ENCODE data around the gene SETDB2.
"Not testable (repeated sequence)": the region's sequence is repeated elsewhere in the genome, so short reads cannot be mapped to it uniquely, and the experiment has no call there.

The SETDB2 gene

DNA sequence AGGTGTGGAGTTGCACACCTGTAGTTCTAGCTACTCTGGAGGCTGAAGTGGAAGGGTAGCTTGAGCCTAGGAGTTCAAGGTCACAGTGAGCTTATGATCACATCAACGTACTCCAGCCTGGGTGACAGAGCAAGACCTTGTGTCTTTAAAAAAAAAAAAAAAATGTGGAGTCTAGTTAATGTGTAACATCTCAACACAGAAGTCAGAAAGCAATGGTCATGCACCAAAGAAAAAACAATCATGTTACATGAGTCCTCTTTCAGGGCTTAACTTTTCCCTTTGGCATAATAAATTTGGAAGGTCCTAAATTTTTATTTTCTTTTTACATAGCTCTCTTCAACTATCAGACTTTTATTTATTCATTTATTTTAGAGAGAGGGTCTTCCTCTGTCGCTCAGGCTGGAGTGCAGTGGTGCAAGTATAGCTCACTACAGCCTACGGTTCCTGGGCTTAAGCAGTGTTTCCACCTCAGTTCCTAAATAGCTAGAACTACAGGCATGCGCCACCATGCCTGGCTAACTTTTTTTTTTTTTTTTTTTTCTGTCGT is 22.3 kb downstream of the SETDB2 start:
- peaks cover 6% of the 10 kb centered on the region; the same call in 1 of the 2 replicates for H3K36me3 ChIP-seq (ENCODE audit: insufficient read depth, low read length)
- no peaks in the 10 kb centered on the region for H3K4me1 ChIP-seq (ENCODE audit: insufficient read depth, low read length)
- H3K9ac ChIP-seq (ENCODE audit: low read depth, low read length): no peak overlapping the region
- H3K9me3 ChIP-seq (ENCODE audit: control insufficient read depth, insufficient read depth, low read length): peaks cover 15% of the 10 kb centered on the region

DNA sequence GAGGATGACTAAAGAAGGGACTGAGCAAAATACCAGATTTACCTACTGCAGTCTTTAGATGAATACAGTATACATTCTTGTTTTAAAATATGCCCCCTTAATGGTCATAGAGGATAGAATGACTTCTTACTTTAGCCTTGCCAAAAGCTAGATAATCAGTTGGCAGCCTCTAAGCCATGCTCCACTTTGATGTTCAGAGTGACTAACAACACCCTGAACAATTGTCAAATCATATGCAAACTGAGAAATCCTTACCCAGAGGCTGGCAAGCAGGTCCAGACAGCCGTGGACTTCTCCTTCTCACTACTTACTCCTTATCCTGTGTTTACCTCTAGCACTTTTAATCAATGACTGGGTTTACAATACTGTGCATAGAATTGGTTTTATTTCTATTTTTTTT is 28.1 kb downstream of the SETDB2 start:
- H3K4me1 ChIP-seq (ENCODE audit: insufficient read depth, low read length): no peaks in the 10 kb centered on the region
- H3K9me3 ChIP-seq (ENCODE audit: control insufficient read depth, insufficient read depth, low read length): no peaks in the 10 kb centered on the region
- no peaks in the 10 kb centered on the region for H3K36me3 ChIP-seq (ENCODE audit: insufficient read depth, low read length)
- H3K9ac ChIP-seq (ENCODE audit: low read depth, low read length): no peak overlapping the region

DNA sequence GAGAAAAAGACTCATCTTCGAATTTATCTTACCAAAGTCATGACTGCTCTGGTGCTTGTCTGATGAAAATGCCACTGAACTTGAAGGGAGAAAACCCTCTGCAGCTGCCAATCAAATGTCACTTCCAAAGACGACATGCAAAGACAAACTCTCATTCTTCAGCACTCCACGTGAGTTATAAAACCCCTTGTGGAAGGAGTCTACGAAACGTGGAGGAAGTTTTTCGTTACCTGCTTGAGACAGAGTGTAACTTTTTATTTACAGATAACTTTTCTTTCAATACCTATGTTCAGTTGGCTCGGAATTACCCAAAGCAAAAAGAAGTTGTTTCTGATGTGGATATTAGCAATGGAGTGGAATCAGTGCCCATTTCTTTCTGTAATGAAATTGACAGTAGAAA is 32.5 kb downstream of the SETDB2 start:
- H3K36me3 ChIP-seq (ENCODE audit: insufficient read depth, low read length): no peaks in the 10 kb centered on the region
- H3K4me1 ChIP-seq (ENCODE audit: insufficient read depth, low read length): no peaks in the 10 kb centered on the region
- H3K9me3 ChIP-seq (ENCODE audit: control insufficient read depth, insufficient read depth, low read length): no peaks in the 10 kb centered on the region
- H3K9ac ChIP-seq (ENCODE audit: low read depth, low read length): no peak overlapping the region

DNA sequence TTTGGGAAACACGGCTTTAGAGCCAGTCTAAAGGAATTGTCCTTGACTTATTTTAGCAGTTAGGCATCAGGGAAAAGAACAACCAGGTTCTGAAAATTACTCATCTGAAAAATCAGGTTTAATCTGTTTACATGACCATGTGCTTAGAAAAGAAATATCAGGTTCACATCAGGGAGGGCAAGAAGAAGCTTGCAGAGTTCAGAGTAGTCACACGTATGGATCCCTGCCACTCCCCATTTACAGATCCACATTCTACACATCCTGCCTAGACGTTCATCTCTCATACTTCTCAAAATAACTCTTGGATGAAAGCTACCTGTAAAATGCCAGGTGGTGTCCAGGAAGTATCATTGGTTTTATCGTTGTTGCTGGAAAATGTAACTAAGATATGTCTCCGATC is 37.7 kb downstream of the SETDB2 start:
- H3K9me3 ChIP-seq (ENCODE audit: control insufficient read depth, insufficient read depth, low read length): no peaks in the 10 kb centered on the region
- no peak overlapping the region for H3K9ac ChIP-seq (ENCODE audit: low read depth, low read length)
- H3K4me1 ChIP-seq (ENCODE audit: insufficient read depth, low read length): no peaks in the 10 kb centered on the region
- H3K36me3 ChIP-seq (ENCODE audit: insufficient read depth, low read length): peaks cover 5% of the 10 kb centered on the region; the same call in 1 of the 2 replicates

DNA sequence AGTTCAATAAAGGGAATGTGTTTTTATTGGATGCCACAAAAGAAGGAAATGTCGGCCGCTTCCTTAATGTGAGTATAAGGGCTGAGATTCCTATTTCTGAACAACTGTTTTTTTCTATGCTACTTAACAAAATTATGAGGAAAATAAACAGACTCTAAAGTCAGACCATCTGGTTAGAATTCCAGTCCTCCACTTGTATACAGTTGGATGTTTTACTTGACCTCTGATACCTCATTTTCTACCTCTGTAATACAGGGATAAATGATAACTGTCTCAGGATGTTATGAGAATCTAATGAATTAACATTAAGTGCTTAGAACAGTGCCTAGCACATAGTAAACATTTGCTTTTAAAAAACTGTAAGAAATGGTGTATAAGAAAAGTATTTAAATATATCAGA is 44.5 kb downstream of the SETDB2 start:
- H3K36me3 ChIP-seq (ENCODE audit: insufficient read depth, low read length): peaks cover 5% of the 10 kb centered on the region; the same call in 1 of the 2 replicates

DNA sequence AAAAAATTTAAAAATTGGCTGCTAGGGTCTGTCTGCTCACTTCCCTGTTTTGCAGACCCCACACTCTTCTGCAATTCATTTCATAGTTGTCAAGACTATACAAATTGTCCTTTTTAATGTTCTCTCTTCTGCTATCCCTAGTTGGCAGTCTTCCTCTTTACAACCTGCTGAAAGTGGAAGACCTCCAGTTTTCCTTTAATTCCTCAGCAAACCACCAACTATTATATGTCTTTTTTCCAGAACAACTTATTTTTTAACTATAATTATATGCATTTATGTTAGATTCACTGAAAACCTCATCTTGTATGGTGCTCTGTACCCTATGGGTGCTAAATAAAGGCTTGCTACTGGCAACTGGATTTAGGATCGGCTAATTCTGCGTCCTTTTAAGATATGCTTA is 50.6 kb downstream of the SETDB2 start:
- Histone ChIP-seq H3K36me3 (ENCODE audit: insufficient read depth, low read length) (no peaks in the 10 kb centered on the region), H3K4me1 (ENCODE audit: insufficient read depth, low read length) (no peaks in the 10 kb centered on the region), H3K9ac (ENCODE audit: low read depth, low read length) (peak overlapping the region; percentile 86; the same call in 1 of the 2 replicates), H3K9me3 (ENCODE audit: control insufficient read depth, insufficient read depth, low read length) (no peaks in the 10 kb centered on the region)

More for the DNA sequence above, 44.5 kb downstream of the SETDB2 start:
- Histone ChIP-seq H3K9me3 (ENCODE audit: control insufficient read depth, insufficient read depth, low read length) (no peaks in the 10 kb centered on the region), H3K4me1 (ENCODE audit: insufficient read depth, low read length) (no peaks in the 10 kb centered on the region), H3K9ac (ENCODE audit: low read depth, low read length) (no peak overlapping the region)

DNA sequence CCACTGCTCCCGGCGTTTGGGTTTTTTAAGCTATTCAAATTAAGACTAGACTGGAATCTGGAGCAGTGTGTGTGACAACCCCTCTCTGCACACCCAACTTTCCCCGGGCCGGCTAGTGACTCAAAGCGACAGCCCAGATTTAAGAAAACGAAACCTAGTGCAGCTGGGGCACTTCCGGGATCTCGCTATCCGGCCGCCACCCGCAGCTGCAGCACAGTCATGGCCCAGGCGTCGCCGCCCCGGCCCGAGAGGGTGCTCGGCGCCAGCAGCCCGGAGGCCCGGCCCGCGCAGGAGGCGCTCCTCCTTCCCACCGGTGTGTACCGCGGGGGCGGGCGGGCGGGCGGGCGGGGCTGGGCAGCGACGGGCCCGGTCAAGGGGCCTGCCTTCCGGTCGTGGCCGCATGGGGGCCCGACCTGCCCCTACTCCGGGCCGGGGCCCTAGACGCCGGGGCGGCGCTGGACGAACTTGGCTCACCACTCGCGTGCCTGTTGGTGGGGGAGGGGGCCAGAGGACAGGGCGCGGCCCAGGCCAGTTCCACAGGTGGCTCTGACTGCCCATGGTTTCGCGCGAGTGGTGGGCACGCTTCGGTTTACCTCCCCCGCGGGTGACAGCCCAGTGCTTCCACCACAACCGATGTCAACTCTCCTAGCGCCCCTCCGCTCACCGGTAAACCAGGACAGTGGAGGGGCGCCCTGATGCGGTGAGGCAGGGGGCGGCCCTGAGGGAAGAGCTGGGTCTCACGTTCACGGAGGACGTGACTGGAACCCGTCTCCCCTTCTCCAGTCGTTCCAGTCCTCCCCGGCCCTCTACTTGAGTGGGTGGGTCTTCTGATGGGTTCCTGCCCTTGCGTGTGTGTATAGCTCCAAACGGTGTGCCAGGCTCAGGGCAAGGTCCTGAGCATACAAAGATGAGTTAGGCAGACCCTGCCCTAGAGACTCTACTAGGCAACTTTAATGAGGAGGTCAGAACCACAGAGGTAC is 52.0 kb downstream of the SETDB2 start, which contains the start of gene PHF11:
Gene PHF11 (plus strand): TSS at position 171 of the 980 bp plus-strand sequence. CDS start 49 bp downstream, at position 220.
- H3K4me1 ChIP-seq (ENCODE audit: insufficient read depth, low read length): no peaks in the 10 kb centered on the region
- H3K36me3 ChIP-seq (ENCODE audit: insufficient read depth, low read length): no peaks in the 10 kb centered on the region
- H3K9ac ChIP-seq (ENCODE audit: low read depth, low read length): peak within 1 kb of the TSS; percentile 86
- no peaks in the 10 kb centered on the region for H3K9me3 ChIP-seq (ENCODE audit: control insufficient read depth, insufficient read depth, low read length)

DNA sequence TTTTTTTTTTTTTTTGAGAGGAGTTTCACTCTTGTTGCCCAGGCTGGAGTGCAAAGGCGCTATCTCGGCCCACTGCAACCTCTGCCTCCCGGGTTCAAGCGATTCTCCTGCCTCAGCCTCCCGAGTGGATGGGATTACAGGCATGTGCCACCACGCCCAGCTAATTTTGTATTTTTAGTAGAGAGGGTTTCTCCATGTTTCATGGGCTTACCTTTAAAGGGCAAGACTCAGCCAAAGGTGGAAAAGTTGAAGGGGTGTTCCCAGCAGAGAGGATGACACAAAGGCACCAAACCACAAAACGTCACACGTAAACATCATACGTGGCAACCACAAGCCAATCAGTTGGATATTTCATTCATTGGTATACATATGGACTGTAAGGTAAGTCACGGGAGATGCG is 52.8 kb downstream of the SETDB2 start:
- H3K9me3 ChIP-seq (ENCODE audit: control insufficient read depth, insufficient read depth, low read length); H3K36me3 ChIP-seq (ENCODE audit: insufficient read depth, low read length); H3K4me1 ChIP-seq (ENCODE audit: insufficient read depth, low read length); H3K9ac ChIP-seq (ENCODE audit: low read depth, low read length): not testable (repeated sequence)

DNA sequence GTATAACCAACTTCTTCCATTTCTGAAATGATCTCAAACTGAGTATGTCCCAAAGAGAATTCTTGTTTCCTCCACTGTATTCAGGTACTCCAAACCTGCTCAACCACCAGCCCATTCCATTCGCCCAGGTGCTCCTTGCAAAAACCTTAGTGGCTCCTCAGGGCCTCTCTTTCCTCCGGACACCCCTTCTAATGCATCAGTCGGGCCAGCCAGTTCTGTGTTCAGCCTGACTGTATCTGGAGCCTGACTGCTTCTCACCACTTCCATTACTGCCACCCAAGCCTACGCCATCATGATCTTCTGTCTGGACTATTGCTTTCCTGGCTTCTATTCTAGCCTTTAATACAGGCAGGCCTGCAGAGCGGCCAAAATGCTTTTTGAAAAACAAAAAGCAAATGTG is 53.2 kb downstream of the SETDB2 start:
- H3K9ac ChIP-seq (ENCODE audit: low read depth, low read length): no peak overlapping the region
- no peaks in the 10 kb centered on the region for H3K9me3 ChIP-seq (ENCODE audit: control insufficient read depth, insufficient read depth, low read length)
- no peaks in the 10 kb centered on the region for H3K4me1 ChIP-seq (ENCODE audit: insufficient read depth, low read length)
- H3K36me3 ChIP-seq (ENCODE audit: insufficient read depth, low read length): no peaks in the 10 kb centered on the region

DNA sequence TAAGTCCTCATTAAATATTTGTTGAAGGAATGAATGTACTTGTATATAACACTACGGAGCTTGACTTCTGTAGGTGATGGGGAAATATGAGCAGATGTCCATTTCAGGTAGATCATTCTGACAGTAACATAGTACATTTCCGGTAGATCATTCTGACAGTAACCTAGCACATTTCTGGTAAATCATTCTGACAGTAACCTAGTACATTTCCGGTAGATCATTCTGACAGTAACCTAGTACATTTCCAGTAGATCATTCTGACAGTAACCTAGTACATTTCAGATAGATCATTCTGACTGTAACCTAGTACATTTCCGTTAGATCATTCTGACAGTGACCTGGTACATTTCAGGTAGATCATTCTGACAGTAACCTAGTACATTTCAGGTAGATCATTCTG is 54.1 kb downstream of the SETDB2 start:
- no peaks in the 10 kb centered on the region for H3K36me3 ChIP-seq (ENCODE audit: insufficient read depth, low read length)
- H3K9ac ChIP-seq (ENCODE audit: low read depth, low read length): no peak overlapping the region
- H3K4me1 ChIP-seq (ENCODE audit: insufficient read depth, low read length): no peaks in the 10 kb centered on the region

DNA sequence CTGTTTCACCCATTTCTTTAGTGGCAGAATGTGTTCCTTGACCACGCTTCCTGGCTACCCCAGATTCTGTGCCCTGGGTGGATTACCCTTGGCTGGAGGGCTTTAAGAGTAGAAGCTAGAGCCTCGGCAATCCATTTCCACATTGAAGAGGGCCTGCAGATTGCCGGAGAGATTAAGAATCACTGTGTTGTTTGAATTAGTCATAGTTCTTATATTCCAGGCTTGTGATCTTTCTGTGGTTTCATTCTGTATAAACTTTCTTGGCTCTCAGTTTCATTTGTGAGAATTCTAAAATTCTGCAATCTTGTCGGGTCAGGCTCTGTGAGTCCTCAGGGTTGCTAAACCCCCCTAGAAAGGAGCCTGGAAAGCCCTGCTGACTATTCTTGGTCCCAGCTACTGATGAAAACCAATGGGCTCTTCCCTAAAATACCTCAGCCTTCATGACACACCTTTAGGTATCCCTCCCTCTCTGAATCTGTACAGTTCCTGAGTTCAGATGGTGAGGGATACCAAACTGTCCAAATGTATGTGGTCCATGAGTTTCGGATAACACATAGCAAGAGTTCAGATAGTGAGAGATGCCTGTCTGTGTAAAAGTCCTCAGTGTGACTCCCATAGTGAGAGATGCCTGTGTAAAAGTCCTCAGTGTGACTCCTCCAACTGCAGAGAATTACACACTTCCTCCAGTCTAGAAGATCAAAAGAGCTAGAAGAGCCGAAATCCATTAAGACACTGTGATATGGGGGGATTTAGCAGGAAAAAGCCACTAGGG is 56.0 kb downstream of the SETDB2 start:
- H3K9ac ChIP-seq (ENCODE audit: low read depth, low read length): no peak overlapping the region
- H3K9me3 ChIP-seq (ENCODE audit: control insufficient read depth, insufficient read depth, low read length): no peaks in the 10 kb centered on the region
- no peaks in the 10 kb centered on the region for H3K36me3 ChIP-seq (ENCODE audit: insufficient read depth, low read length)

More for the DNA sequence above, 54.1 kb downstream of the SETDB2 start:
- no peaks in the 10 kb centered on the region for H3K9me3 ChIP-seq (ENCODE audit: control insufficient read depth, insufficient read depth, low read length)

DNA sequence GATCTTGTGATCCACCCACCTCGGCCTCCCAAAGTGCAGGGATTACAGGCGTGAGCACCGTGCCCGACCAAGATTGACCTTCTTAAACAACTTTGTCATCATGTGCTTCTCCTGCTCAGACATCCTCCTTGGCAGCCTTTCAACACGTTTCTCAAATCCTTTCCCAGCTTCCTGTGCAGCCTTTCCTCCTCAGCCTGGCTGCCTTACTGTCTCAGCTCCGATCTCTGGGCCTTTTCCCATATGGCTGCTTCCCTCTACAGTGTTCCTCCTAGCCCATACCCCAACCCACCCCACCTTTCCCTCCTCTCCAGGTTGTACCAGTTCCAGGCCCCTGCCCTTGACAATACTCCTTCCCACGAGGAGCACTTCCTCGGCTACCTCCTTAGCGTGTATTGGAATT is 58.9 kb downstream of the SETDB2 start:
- no peak overlapping the region for H3K9ac ChIP-seq (ENCODE audit: low read depth, low read length)
- no peaks in the 10 kb centered on the region for H3K9me3 ChIP-seq (ENCODE audit: control insufficient read depth, insufficient read depth, low read length)
- no peaks in the 10 kb centered on the region for H3K36me3 ChIP-seq (ENCODE audit: insufficient read depth, low read length)
- no peaks in the 10 kb centered on the region for H3K4me1 ChIP-seq (ENCODE audit: insufficient read depth, low read length)

More for the DNA sequence above, 56.0 kb downstream of the SETDB2 start:
- no peaks in the 10 kb centered on the region for H3K4me1 ChIP-seq (ENCODE audit: insufficient read depth, low read length)

DNA sequence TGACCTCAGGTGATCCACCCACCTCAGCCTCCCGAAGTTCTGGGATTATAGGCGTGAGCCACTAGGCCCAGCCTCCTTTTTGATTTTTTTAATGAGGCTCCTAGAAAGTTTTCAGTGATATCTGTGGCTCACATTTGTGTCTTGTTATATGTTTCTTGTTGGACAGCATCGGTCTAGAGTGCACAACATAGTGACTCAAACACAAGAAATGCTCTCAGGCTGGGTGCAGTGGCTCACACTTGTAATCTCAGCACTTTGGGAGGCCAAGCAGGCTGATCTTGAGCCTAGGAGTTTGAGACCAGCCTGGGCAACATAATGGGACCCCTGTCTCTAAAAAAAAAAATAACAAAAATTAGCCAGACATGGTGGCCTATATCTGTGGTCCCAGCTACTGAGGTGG is 59.9 kb downstream of the SETDB2 start:
- Histone ChIP-seq H3K9ac (ENCODE audit: low read depth, low read length) (no peak overlapping the region), H3K4me1 (ENCODE audit: insufficient read depth, low read length) (no peaks in the 10 kb centered on the region), H3K36me3 (ENCODE audit: insufficient read depth, low read length) (no peaks in the 10 kb centered on the region), H3K9me3 (ENCODE audit: control insufficient read depth, insufficient read depth, low read length) (no peaks in the 10 kb centered on the region)

DNA sequence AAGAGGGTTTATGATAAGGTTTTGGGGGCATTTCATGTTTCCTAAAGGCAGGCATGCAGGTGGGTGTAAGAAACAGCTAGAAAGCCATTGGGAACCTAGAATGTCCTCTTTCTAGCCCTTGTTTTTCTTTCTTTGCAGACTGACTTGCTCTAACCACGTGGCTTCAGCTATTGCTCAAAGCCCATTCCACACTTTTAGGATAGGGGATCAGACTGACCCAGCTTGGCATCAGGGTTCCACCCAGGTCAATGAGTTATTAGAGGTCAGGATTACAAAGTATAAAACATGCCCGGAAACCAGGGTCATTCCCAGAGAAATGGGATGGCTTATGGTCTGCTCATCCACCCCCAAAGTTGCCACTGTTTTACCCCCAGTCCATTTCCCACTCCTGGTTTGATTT is 68.5 kb downstream of the SETDB2 start:
- H3K36me3 ChIP-seq (ENCODE audit: insufficient read depth, low read length): no peaks in the 10 kb centered on the region
- no peaks in the 10 kb centered on the region for H3K9me3 ChIP-seq (ENCODE audit: control insufficient read depth, insufficient read depth, low read length)
- no peaks in the 10 kb centered on the region for H3K4me1 ChIP-seq (ENCODE audit: insufficient read depth, low read length)
- H3K9ac ChIP-seq (ENCODE audit: low read depth, low read length): no peak overlapping the region

All from ES-I3 (cell line).